Measurements from ENCODE around the gene CCDC191.

The CCDC191 gene

DNA sequence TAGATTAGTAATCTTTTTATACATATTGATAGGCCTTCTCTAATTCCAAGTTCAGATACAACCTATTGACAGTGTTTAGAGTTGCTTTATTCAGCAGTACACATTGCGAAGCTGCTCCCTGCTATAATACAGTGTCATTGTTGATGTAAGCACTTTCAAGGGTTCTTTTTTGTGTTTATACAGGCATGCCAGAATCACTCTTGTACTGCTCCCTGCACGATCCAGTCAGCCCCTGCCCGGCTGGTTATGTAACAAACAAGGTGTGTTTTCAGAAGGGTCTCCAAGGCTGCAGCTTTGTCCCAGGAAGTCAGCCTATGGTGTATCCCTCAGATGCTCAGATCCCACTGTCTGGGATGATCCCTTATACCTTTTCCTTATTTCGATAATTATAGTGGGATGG lies 11.5 kb upstream of the CCDC191 start:
- H3K9ac ChIP-seq, result no peak overlapping the region
- no peak overlapping the region for H3K27ac ChIP-seq
- no peaks in the 10 kb centered on the region for H3K27me3 ChIP-seq (ENCODE audit: control insufficient read depth, insufficient read depth, low read length)
- no peaks in the 10 kb centered on the region for H3K4me1 ChIP-seq
- H3K4me2 ChIP-seq (ENCODE audit: low read length), result no peak overlapping the region
- no peak for TF ChIP-seq CTCF (IDR thresholded peaks at IDR 0.05)
- H3K4me3 ChIP-seq (ENCODE audit: low read depth, low read length), result no peak overlapping the region
- H3K79me2 ChIP-seq, result peaks cover 3% of the 10 kb centered on the region
- no peaks in the 10 kb centered on the region for H3K36me3 ChIP-seq (ENCODE audit: control insufficient read depth, insufficient read depth, low read length)
- H3K9me3 ChIP-seq (ENCODE audit: control insufficient read depth, low read length), result no peaks in the 10 kb centered on the region
- no peak overlapping the region for H2AFZ ChIP-seq

DNA sequence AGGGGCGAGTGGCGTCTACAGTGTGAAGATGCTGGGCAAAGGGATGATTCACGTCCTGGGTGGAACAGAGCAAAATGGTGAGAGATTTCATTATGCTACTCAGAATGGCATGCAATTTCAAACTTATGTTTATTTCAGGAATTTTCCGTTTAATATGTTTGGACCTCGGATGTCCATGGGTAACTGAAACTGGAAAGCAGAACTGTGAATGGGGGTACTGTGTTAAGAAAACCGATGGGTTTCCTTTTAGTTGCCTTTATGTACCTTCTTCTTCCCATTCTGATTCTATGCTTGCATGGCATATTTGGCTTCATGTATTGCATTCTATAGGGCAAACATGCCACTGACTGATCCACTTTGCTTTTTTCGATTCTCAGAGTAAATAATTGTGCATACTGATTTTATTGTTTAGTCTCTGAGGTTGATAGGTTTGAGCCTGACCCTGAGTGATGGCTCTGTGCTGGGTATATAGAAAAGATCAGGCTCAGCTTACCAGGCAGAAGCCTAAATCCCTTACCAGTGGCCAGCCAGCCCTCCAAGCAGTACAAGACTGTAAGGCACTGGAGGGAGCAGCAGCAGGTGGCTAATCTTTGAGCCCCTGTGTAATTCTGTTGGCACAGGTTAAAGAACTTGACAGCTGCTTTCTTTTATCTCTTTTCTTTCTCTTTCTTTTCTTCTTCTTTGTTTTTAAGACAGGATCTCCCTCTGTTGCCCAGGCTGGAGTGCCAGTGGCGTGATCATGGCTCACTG lies 4.8 kb upstream of the CCDC191 start:
- Histone ChIP-seq H3K27ac (no peak overlapping the region), H3K36me3 (ENCODE audit: control insufficient read depth, insufficient read depth, low read length) (no peaks in the 10 kb centered on the region), H3K9me3 (ENCODE audit: control insufficient read depth, low read length) (no peaks in the 10 kb centered on the region), H3K9ac (no peak overlapping the region), H3K4me3 (ENCODE audit: low read depth, low read length) (no peak overlapping the region), H3K79me2 (peaks cover 23% of the 10 kb centered on the region), H2AFZ (no peak overlapping the region), H3K4me1 (peaks cover 4% of the 10 kb centered on the region), H3K4me2 (ENCODE audit: low read length) (no peak overlapping the region), H3K27me3 (ENCODE audit: control insufficient read depth, insufficient read depth, low read length) (no peaks in the 10 kb centered on the region)
- no peak for TF ChIP-seq CTCF (IDR thresholded peaks at IDR 0.05)

GRCh38 chr3:114058646-114059045 lies 2.3 kb upstream of the CCDC191 start:
- no peak overlapping the region for H2AFZ ChIP-seq
- H3K36me3 ChIP-seq (ENCODE audit: control insufficient read depth, insufficient read depth, low read length), result no peaks in the 10 kb centered on the region
- H3K27me3 ChIP-seq (ENCODE audit: control insufficient read depth, insufficient read depth, low read length), result no peaks in the 10 kb centered on the region
- H3K27ac ChIP-seq, result no peak overlapping the region
- H3K79me2 ChIP-seq, result peaks cover 29% of the 10 kb centered on the region
- H3K9ac ChIP-seq, result no peak overlapping the region
- H3K4me1 ChIP-seq, result peaks cover 11% of the 10 kb centered on the region
- no peak for TF ChIP-seq CTCF (IDR thresholded peaks at IDR 0.05)
- no peak overlapping the region for H3K4me2 ChIP-seq (ENCODE audit: low read length)
- H3K4me3 ChIP-seq (ENCODE audit: low read depth, low read length), result no peak overlapping the region
- H3K9me3 ChIP-seq (ENCODE audit: control insufficient read depth, low read length), result no peaks in the 10 kb centered on the region

DNA sequence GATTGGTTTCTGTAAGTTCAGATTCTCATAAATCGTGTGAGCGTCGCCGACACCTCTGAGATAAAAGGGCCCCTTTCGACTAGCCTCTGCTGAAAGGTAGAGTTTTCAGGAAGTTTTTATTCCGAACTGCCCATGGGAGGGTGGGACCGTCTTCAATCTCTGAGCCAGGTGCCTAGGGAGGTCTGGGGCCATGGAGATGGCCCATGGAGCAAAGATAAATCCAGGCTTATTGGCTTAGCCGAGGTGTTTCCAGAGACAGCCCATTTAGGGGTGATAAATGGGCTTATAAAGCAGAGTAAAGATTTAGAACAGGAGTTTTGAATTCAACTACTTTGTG lies 653 bp upstream of the CCDC191 start:
- Histone ChIP-seq H3K79me2 (peaks cover 29% of the 10 kb centered on the region), H3K27ac (peak overlapping the region; percentile 58)
- no peak for TF ChIP-seq CTCF (IDR thresholded peaks at IDR 0.05)

GRCh38 chr3:114052216-114052615 lies 4.1 kb downstream of the CCDC191 start:
- no peak for TF ChIP-seq CTCF (IDR thresholded peaks at IDR 0.05)

More for the DNA sequence above, 653 bp upstream of the CCDC191 start:
- H3K36me3 ChIP-seq (ENCODE audit: control insufficient read depth, insufficient read depth, low read length), result no peaks in the 10 kb centered on the region
- H2AFZ ChIP-seq, result peak overlapping the region; percentile 90
- H3K4me1 ChIP-seq, result peaks cover 11% of the 10 kb centered on the region
- no peak overlapping the region for H3K9ac ChIP-seq
- no peaks in the 10 kb centered on the region for H3K27me3 ChIP-seq (ENCODE audit: control insufficient read depth, insufficient read depth, low read length)
- H3K9me3 ChIP-seq (ENCODE audit: control insufficient read depth, low read length), result no peaks in the 10 kb centered on the region
- H3K4me2 ChIP-seq (ENCODE audit: low read length), result peak overlapping the region; percentile 85
- H3K4me3 ChIP-seq (ENCODE audit: low read depth, low read length), result peak overlapping the region; percentile 85

More at GRCh38 chr3:114052216-114052615, 4.1 kb downstream of the CCDC191 start:
- Histone ChIP-seq H3K9ac (no peak overlapping the region), H3K4me3 (ENCODE audit: low read depth, low read length) (no peak overlapping the region), H2AFZ (no peak overlapping the region), H3K9me3 (ENCODE audit: control insufficient read depth, low read length) (no peaks in the 10 kb centered on the region), H3K4me1 (peaks cover 8% of the 10 kb centered on the region), H3K79me2 (peaks cover 13% of the 10 kb centered on the region), H3K36me3 (ENCODE audit: control insufficient read depth, insufficient read depth, low read length) (no peaks in the 10 kb centered on the region), H3K4me2 (ENCODE audit: low read length) (no peak overlapping the region), H3K27me3 (ENCODE audit: control insufficient read depth, insufficient read depth, low read length) (no peaks in the 10 kb centered on the region), H3K27ac (no peak overlapping the region)

Measured in parathyroid adenoma (tissue), 2 donors.